Neural cell (in vitro differentiated cells): ENCODE measurements around the gene CORO2A. TPM values are rescaled to one million over a fixed set of nuclear protein-coding genes. Genes with fewer than 3 reads are reported as not detected.

Experiments
- H2AFZ ChIP-seq: fragments of 200-600, 300-800 bp; sonication (generic), shearing (Covaris generic); 2 replicates; pipeline ENCODE4 v1.6.0; 2014; ENCODE audit warnings: low read depth, mild to moderate bottlenecking, antibody characterized with exemption, low read length, moderate library complexity
- H3F3A ChIP-seq: fragments of 200-600 bp; shearing (Covaris generic); 2 replicates; pipeline ENCODE4 v1.6.1; 2016; ENCODE audit warnings: mild to moderate bottlenecking, moderate library complexity, mixed read lengths, antibody characterized with exemption, low read length; ENCODE audit not compliant: insufficient read depth, poor library complexity, severe bottlenecking
- H3K27ac ChIP-seq: fragments of 200-600, 300-800 bp; sonication (generic), shearing (Covaris generic); 2 replicates; pipeline ENCODE4 v1.5.1; 2014; ENCODE audit warnings: mild to moderate bottlenecking, low read length, moderate library complexity
- H3K27me3 ChIP-seq: fragments of 300-800, 200-600 bp; sonication (generic), shearing (Covaris generic); 2 replicates; pipeline ENCODE4 v1.6.0; 2014; ENCODE audit warnings: mild to moderate bottlenecking, low read depth, low read length, moderate library complexity; ENCODE audit not compliant: insufficient read depth
- H3K36me3 ChIP-seq: fragments of 300-800, 200-600 bp; sonication (generic), shearing (Covaris generic); 2 replicates; pipeline ENCODE4 v1.5.1; 2014; ENCODE audit warnings: mild to moderate bottlenecking, antibody characterized with exemption, low read length, moderate library complexity; ENCODE audit not compliant: insufficient read depth
- H3K4me2 ChIP-seq: fragments of 300-800, 200-600 bp; sonication (generic), shearing (Covaris generic); 2 replicates; pipeline ENCODE4 v1.6.0; 2014; ENCODE audit warnings: mild to moderate bottlenecking, low read length
- H3K4me3 ChIP-seq: fragments of 300-800, 200-600 bp; sonication (generic), shearing (Covaris generic); 2 replicates; pipeline ENCODE4 v1.5.1; 2014; ENCODE audit warnings: mild to moderate bottlenecking, low read length, moderate library complexity
- H3K79me2 ChIP-seq: fragments of 200-600 bp; shearing (Covaris generic); replicated peaks from 2 replicates; pipeline ENCODE4 v1.6.0; 2014; ENCODE audit warnings: mild to moderate bottlenecking, low read length, moderate library complexity; ENCODE audit not compliant: insufficient read depth
- H3K9ac ChIP-seq: fragments of 300-800, 200-600 bp; sonication (generic), shearing (Covaris generic); 2 replicates; pipeline ENCODE4 v1.6.1; 2016; ENCODE audit warnings: mild to moderate bottlenecking, low read length, mixed read lengths
- H3K9me2 ChIP-seq: fragments of 200-600 bp; shearing (Covaris generic); 2 replicates; pipeline ENCODE4 v1.6.1; 2016; ENCODE audit warnings: mild to moderate bottlenecking, low read length, mixed read lengths; ENCODE audit not compliant: insufficient read depth
- H3K9me3 ChIP-seq: fragments of 200-600, 300-800 bp; sonication (generic), shearing (Covaris generic); 2 replicates; pipeline ENCODE4 v1.6.1; 2016; ENCODE audit warnings: mild to moderate bottlenecking, mixed run types, low read length, moderate library complexity, mixed read lengths
- H4K20me1 ChIP-seq: fragments of 200-600 bp; shearing (Covaris generic); 2 replicates; pipeline ENCODE4 v1.6.1; 2016; ENCODE audit warnings: mild to moderate bottlenecking, mixed run types; ENCODE audit not compliant: insufficient read depth
- CTCF ChIP-seq: fragments of 450-650 bp; IDR thresholded peaks from 2 replicates; pipeline ENCODE4 v1.5.1; 2014; ENCODE audit warnings: antibody characterized with exemption, mild to moderate bottlenecking, moderate library complexity; ENCODE audit not compliant: poor library complexity, severe bottlenecking
- EP300 ChIP-seq: fragments of 450-650 bp; conservative IDR thresholded peaks from 2 replicates; pipeline ENCODE4 v1.6.1; 2014; ENCODE audit warnings: antibody characterized with exemption, mild to moderate bottlenecking, moderate library complexity; ENCODE audit not compliant: poor library complexity, severe bottlenecking
- EZH2 ChIP-seq: fragments of 200-600, 300-800 bp; shearing (Covaris generic), sonication (generic); IDR thresholded peaks from 2 replicates; pipeline ENCODE4 v1.6.1; 2014; ENCODE audit warnings: antibody characterized with exemption, low read length, borderline replicate concordance, mild to moderate bottlenecking; ENCODE audit not compliant: insufficient read depth, poor library complexity, severe bottlenecking
- MXI1 ChIP-seq: fragments of 450-650 bp; conservative IDR thresholded peaks from 2 replicates; pipeline ENCODE4 v1.6.1; 2014; ENCODE audit warnings: antibody characterized with exemption, mild to moderate bottlenecking; ENCODE audit not compliant: poor library complexity, severe bottlenecking
- POLR2AphosphoS5 ChIP-seq: IDR thresholded peaks from 2 replicates; pipeline ENCODE4 v1.6.1; 2012
- RAD21 ChIP-seq: fragments of 450-650 bp; conservative IDR thresholded peaks from 2 replicates; pipeline ENCODE4 v1.6.1; 2014; ENCODE audit warnings: antibody characterized with exemption, mild to moderate bottlenecking, moderate library complexity
- REST ChIP-seq: IDR thresholded peaks from 2 replicates; pipeline ENCODE4 v1.6.1; 2012; ENCODE audit warnings: borderline replicate concordance
- SMC3 ChIP-seq: fragments of 450-650 bp; conservative IDR thresholded peaks from 2 replicates; pipeline ENCODE4 v1.6.1; 2014; ENCODE audit warnings: antibody characterized with exemption, mild to moderate bottlenecking, moderate library complexity; ENCODE audit not compliant: poor library complexity
- TAF1 ChIP-seq: IDR thresholded peaks from 2 replicates; pipeline ENCODE4 v1.6.1; 2012; ENCODE audit warnings: low read depth
- polyA plus RNA-seq: library from polyadenylated mRNA; depleted of rRNA; stranded (reverse); fragments of >200 nt; gene quantifications from 2 replicates; pipeline ENCODE4 v1.2.3, GENCODE V29; 2014

Gene CORO2A
- polyA plus RNA-seq, 1 donor from 2014 or later = 1.9 TPM

- no peaks in the 10 kb centered on the region for H3K36me3 ChIP-seq
- no peak overlapping the region for H3K4me2 ChIP-seq
- no peaks in the 10 kb centered on the region for H3F3A ChIP-seq
- no peaks in the 10 kb centered on the region for H4K20me1 ChIP-seq
- H3K9ac ChIP-seq = no peak overlapping the region
- no peak overlapping the region for H2AFZ ChIP-seq
- no peak overlapping the region for H3K27ac ChIP-seq
- H3K4me3 ChIP-seq = no peak overlapping the region
- no peaks in the 10 kb centered on the region for H3K27me3 ChIP-seq
- no peak for TF ChIP-seq RAD21
- TF ChIP-seq CTCF = no peak
- TF ChIP-seq SMC3 = no peak
- no peak for TF ChIP-seq POLR2AphosphoS5
- TF ChIP-seq TAF1 = no peak
- TF ChIP-seq REST = no peak
- no peak for TF ChIP-seq MXI1
- no peak for TF ChIP-seq EP300
- no peak for TF ChIP-seq EZH2
- H3K9me2 ChIP-seq = no peaks in the 10 kb centered on the region
- H3K9me3 ChIP-seq = no peaks in the 10 kb centered on the region
- H3K79me2 ChIP-seq = no peaks in the 10 kb centered on the region
Measured at GRCh38 chr9:98158071-98158831, 34.2 kb downstream of the CORO2A start.

- Histone ChIP-seq H3K4me2 (no peak overlapping the region), H3K79me2 (no peaks in the 10 kb centered on the region), H3K36me3 (no peaks in the 10 kb centered on the region), H3K4me3 (no peak overlapping the region), H3K9me2 (no peaks in the 10 kb centered on the region), H3F3A (no peaks in the 10 kb centered on the region), H4K20me1 (no peaks in the 10 kb centered on the region), H3K9ac (no peak overlapping the region), H3K27ac (no peak overlapping the region), H3K9me3 (no peaks in the 10 kb centered on the region), H3K27me3 (no peaks in the 10 kb centered on the region), H2AFZ (no peak overlapping the region)
- TF ChIP-seq TAF1 = no peak
- TF ChIP-seq EP300 = no peak
- TF ChIP-seq REST = no peak
- TF ChIP-seq EZH2 = no peak
- TF ChIP-seq SMC3 = no peak
- TF ChIP-seq MXI1 = no peak
- no peak for TF ChIP-seq POLR2AphosphoS5
- no peak for TF ChIP-seq RAD21
- TF ChIP-seq CTCF = no peak
Measured at GRCh38 chr9:98157372-98157771, 35.1 kb downstream of the CORO2A start.
